Dedifferentiated amniotic fluid mesenchymal stem cell (primary cell): ENCODE results near the gene ARHGAP4.

Experiments used
- DNase-seq: peaks from one replicate; pipeline ENCODE4 v3.0.0-alpha.2; 2016; ENCODE audit errors: extremely low spot score

The ARHGAP4 gene

DNA sequence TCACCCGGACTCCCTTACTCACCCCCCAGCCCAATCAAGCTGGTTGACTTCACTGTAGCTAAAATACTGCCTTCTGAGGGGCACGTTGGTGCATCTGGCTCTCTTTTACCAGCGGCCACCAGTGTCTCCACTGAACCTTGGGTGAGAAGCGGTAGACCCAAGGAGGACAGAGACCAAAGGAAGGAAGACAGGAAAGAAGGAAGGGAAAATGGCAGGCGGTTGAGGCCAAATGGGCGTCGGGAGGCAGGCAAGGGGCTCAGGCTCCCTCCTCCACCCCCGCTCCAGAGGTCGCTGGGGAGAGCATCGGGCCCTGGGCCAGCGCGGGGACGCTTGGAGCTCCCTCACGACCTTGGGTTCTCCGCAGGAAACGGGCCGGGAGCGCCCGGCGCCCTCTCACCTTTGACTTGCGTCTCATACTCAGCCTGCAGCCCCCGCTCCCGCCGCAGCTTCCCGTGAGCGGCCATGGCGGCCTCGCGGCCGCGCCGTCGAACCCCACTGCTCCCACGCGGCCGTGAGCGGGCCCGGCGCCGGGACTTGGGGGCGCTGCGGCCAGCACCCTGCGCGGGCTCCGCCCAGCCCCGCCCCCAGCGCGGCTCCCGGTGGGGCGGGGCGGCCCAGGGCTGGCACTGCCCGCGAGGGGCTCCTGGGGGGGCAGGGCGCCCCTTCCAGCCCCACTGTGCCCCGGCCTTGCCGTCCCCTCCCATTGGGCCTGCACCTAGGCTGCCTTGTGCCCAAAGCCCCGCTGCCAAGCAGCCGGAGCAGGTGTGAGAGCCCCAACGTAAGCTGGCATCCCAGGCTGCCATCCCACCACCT, at the start of gene ARHGAP4:
ARHGAP4 (minus strand) TSS at position 526 of the 813 bp plus-strand sequence; CDS start at position 464, 62 bp downstream.
- no peak for DNase-seq

DNA sequence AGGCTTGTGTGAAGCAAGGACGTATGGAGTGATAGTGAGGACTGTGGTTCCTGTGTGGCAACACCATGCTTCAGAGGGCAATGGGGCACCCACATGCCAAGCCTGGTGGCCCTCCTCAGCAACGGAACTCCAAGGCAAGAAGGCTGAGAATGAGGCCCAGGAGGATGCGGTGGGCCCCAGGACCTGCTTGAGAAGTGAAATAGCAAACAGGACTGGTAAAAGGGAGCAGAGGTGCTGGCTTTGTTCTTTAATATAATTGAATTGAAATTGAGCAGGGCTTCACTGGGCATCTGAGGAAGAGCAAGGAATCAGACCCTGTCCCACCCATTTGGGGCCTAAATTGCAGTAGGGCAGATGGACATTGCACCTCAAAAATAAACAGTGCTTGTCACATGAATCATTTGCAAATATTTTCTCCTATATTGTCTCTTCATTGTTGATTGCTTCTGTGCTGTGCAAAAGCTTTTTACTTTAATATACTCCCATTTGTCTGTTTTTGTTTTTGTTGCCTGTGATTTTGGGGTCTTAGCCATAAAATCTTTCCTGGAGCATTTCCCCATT, 48.7 kb upstream of the ARHGAP4 start:
- no peak for DNase-seq

DNA sequence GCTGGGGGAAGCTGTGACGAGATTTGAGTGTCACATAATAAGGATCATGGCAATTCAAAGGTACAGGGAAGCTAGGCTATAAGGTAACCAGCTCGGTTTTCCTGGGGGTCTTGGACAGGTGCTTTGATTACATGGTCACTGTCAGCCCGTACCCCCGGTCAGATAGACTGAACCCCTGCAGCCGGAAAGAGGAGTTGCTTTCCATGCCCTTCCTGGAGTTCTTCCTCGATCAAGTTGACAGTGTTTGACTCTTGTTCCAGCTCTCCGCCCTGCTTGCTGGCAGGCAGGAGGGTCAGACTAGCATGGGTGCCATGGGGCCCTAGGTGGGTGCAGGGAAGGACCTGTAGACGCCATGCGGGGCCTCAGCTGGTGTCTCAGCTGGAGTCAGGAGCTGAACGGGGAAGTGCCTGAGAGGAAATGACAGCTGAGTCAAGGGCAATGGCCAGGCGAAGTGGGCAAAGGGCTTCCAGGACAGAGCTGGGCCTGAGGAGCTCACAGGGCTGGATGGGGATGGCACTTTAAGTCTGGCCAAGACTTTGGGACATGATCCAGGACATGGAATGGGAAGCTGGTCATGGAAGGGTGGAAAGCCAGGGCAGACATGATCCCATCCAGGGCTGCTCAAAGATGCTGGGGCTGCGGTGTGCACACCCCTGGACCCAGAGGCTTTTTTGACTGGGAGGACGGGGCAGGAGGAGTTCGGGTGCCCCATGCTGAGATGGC, 48.1 kb upstream of the ARHGAP4 start:
- DNase-seq, result no peak

DNA sequence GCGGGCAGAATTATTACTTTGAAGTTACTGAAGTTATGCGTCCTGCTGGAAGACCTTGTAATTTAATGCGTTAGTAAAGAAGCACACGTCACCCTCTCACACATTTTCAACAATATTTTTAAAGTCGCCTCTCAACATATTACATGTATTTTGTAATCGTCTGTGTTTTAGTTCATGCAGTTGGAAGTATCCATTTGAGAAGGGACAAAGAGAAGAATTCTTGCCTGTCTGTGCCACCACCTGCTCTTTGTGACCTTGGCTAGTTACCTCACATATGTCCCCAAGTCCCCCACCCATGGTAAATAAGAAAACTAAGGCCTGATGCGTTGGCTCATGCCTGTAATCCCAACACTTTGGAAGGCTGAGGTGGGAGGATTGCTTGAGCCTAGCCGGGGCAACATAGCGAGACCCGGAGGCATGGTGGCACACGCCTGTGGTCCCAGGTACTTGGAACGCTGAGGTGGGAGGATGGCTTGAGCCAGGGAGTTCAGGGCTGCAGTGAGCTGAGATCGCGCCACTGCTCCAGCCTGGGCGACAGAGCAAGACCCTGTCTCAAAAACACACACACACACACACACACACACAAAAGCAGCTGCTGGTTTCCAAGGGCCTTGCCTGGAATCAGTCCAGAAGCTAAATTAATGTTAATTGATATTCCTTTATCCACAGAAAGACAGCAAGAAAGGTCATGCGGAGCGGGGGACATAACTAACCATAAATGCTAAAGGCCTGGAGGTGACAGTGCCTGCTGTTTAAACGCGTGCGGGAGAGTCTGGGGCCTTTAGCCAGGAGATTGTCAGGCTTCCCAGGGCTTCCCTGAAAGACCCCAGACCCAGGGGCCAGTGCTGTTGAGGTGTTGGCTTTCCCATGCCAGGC, 47.3 kb upstream of the ARHGAP4 start:
- no peak for DNase-seq

DNA sequence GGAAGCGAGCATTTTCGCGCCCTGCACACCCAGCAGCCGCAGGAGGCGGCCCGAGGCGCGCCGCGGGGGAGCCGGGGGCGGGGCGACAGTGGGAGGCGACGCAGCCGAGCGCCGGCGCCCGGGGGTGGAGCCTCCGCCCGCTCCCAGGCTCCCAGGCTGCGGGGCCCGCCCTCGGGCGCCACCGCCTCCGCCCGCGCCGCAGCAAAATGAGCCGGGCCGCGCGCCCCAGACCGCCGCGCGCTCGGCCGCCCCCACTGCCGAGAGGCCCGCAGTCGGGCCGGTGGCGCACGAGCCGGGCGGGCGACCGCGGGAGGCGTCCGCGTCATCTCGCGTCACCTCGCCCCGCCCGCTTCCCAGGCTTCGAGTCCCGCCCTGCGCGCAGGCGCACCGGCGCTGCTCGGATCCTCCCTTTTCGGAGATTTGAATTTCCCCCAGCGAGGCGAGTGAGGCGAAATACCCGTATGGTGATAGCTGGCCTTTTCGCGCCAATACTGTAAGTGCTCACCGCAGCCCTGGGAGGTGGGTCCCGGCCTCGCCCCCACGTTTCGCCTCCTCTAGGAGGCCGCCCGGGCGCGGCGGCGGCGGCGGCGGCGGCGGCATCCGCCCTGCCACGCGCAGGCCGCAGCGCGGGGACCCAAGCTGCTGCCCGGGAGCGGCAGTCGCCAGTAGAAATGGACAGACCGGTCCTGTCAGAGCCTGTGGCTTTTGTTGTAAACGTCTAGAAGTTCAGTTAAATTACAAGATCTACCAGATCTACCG, 46.5 kb upstream of the ARHGAP4 start, which contains the start of gene TMEM187:
TMEM187 (plus strand) TSS at position 387 of the 759 bp plus-strand sequence. CDS start 9,309 bp downstream, outside the sequence.
- peak; percentile 65 for DNase-seq

DNA sequence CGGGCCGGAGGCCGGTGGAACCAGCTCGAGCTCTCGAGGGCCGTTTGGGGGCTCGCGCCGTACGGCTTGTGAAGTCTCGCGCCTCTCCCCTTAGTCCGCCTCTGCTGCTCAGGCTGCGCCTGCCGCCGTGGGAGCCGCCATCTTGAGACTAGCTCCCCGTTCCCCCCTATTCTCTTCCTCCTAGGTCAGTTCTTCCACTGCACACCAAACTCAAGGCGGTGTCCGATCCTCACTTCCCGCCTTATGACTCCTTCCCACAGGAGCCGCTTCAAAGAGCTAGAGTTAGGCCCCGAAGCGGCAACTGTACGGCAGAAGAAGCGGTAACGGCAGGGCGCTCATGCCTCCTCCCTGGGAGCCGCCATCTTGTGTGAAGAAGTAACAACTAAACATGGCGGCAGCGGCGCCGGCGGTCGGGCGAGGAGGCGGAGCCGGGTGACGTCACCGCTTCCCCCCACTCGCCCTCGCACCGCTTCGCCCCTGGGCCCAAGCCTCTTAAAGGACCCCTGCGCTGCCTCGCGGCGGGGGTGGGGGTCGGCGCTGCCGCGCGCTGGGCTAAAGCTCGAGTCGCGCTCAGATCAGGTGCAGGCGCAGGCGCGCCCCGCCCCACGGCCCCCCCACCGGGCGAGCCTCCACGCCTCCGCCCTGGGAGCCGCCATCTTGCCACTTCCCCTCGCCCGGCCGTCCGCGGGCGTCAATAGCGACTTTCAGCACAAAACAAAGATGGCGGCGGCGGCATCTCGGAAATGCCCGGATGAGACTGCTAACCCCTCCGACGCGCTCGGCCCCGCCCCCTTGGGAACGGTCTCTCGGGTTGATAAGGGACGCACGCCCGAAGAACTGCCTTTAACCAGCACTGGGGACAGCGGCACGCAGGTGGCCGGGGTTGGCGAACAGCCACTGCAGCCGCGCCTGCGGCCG, 45.6 kb upstream of the ARHGAP4 start, which contains the start of gene HCFC1:
HCFC1 (minus strand) TSS at position 369 of the 918 bp plus-strand sequence. CDS start 978 bp downstream, outside the sequence.
- peak; percentile 80 for DNase-seq

DNA sequence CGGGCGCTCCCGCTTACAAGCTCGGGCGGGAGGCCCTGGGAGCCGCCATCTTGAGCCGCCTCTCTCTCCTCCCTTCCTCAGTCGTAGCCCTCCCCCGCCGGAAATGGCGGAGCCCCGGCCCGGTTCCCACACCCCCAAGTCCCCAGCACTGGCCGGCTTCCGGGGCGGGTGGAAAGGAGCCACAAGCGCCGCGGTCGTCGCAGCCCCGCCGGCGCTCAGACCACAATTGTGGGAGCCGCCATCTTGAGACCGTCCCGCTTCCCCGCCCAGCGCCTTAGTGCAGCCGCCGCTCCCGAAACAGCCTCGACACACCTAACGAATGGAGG, 45.0 kb upstream of the ARHGAP4 start:
- peak; percentile 41 for DNase-seq

DNA sequence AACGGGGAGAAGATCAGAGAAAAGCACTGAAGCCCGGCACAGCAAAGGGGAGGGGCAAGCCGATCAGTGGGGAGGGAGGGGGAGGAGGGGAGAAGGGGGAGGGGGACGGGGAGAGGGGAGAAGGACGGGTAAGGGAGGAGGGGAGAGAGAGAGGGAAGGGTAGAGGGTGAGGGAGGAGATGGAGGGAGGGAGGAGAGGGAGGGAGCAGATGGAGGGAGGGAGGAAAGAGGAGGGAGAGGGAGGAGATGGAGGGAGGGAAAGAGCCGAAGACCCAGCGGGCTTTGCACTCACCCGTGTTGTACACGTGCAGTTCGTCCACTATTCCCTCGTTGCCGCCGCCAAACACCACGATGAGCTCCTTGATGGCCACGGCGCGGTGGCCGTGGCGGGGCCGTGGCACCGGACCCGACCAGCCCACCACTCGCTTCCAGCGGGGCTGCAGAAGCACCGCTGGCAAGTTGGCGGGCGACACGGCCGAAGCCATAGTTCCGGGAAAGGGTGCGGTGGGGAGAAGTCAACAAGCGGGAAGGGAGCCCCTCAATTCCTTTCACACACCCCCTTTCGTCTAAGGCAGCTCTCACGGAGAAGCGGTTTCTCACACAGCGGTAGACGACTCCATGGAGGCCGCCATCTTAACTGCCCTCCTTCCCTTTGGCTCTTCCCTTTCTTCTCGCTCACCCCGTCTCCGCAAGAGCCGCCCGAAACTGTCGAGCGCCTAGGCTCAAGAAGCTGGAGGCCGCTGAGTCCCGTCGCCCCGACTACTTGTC, 44.5 kb upstream of the ARHGAP4 start:
- DNase-seq, result no peak

DNA sequence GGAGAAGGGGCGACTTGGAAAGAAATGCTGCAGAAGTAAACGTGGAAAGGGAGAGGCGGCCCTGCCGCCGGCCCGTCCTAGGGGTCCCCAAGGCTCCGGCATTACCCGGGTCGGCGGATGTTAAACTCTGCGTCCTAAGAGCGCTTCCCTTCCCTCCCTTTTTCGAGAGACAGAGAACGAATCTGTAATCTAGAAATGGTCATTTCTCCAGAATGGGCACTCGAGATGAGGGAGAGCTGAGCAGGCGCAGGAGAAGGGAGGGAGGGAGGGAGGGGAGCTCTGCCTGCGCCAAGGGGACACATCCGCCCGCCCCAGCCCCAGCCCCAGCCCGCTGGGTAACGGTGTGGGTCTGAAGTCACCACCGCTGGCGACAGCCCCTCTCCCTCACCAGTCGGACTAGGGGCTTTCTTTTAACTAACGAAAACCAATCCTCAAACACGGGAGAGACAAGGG, 43.9 kb upstream of the ARHGAP4 start:
- no peak for DNase-seq

DNA sequence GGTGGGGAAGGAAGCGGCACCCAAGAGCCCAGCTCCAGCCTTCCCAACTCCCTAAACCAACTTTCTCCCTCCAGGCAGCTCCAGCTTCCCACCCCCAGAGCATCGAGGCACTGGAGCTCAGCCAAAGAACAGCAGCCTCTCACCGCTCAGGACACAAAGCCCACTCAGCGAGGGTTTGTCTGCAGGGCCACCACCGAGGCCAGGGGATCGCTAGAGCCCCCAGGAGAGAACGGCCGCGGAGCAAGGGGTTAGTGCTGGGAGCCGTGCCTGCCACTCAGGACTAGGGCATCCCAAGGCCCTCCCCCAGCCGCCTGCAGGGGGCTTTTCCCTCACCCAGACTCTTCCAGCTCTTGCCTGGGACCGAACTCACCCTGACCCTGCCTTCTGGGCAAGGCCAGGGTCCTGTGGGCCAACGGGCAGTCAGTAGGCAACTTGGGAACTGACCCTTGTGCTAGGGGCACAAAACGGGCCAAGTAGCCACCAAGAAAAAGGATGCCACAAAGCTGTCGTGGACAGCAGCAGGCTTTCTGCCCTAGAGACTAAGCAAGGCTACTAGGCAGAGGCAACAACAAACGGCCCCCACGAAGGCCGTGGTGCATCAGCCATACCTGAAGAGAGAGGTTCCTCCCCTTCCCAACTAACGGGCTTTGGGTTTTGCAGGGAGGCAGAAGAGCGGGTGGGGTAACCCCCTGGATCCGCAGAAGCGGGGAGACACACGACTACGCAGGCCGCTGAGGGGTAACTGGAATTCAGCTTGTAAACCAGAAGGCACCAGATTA, 43.2 kb upstream of the ARHGAP4 start:
- no peak for DNase-seq

DNA sequence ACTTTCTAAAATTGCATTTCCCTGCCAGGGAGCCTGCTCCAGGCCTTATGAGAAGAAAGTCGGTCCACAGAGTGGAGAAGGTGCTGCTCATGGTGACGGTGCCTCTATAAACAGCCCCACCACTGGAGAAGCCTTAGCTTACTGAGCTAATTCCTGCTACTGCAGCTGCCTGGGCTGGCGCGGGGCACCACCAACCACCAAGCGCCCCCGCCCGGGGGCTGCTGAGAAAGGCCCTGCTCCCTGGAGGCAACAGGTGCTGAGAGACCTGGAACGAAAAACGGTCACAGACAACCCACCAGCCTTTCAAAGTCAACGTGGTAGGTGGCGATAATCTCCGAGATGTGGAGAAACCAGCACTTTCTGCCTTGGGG, 42.7 kb upstream of the ARHGAP4 start:
- DNase-seq, result no peak

DNA sequence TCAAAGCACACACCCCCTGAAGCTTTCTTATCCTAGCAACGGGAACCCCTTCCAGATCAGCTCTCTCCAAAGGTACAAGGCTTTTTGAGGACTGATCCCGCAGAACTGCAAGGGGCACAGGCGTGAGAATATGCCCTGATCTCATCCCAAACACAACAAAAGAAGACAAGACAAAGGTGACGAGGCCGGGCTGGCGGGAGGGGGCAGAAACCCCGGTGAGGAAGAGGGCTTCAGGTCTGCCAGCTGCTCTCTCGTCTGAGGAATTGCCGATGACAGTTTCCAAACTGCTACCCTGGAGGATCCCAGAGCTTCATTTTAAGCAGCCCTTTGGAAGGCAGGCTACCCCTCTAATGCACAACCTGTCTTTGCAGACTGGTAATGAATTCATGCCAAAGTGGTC, 42.2 kb upstream of the ARHGAP4 start:
- no peak for DNase-seq

DNA sequence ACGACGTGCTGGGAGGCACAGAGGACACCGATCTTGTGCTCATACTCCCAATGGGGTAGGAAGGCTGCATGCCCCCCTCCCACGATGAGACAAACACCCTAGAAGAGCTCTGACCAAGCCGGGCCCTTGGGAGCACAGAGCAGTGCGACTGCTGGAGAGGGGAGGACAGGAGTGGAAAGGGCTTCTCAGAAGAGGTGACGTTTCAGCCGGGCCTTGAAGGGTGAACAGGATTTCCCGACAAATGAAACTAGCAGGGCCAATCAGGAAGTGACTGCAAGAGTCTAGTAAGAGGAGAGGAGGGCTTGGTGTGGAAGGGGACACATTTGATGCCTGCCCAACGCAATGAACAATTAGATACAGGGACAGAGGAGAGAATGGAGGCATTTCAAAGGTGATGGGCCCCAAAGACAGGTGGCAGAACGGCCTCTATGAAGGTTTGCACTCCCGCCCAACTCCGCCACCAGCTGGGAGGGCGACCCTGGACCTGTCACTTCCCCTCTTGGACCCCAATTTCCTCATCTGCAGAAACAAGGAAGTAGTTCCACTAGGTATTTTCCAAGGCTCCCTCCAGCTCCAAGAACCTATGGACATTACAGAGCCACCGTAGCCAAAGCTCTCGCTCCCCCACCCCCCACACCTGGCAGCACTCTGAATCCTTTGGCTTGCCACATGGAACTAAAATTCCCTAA, 41.6 kb upstream of the ARHGAP4 start:
- no peak for DNase-seq

DNA sequence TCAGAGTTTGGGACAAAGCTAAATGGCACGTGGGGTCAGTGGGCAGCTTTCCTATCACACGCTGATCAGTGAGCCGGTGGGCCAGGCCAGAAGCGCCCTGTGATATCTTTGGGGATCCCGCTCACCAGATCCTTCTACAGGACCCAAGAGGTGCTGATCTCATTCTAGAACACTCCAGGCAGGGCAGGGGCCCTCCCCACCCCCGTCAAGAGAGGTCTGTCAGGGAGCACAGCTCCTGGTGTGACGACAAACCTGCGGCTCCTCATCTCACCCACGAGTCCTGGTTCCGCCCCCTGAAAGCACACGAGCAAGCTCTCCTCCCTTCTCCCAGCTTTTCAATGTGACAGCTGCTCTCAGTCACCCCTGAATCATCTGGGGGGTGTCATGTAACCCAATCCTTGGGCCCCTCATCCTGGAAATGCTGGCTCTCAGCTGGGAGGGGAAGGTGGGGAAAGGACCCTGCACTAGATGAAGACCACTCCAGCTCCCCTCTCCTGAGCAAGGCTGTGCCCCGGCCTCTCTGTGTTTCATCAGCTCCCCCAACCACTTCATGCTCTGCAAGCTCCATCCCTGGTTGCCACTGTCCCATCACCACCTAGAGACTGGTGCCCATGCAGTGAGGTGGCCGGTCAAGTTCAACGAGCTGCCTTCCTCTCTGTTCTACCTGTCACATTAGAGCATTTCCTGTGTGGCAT, 40.9 kb upstream of the ARHGAP4 start:
- DNase-seq, result no peak

DNA sequence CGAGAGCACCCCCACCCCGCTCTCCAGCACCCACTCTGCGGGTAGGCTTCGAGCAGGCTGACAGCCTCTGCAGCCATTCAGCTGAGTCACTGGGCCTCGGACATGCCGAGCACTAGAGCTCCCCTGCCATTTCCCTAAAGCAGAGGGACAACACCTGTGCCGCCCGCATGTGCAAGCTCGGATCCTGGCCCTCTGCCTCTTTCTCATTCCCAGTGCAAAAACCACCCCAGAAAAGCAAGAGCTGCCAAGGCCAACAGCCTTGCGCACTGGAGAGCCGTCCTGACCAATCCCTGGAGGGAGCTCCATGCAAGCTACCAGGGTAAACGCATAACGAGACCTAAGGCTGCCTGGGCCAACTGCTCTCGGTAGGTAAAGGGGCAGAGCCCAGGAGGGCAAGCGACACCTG, 40.2 kb upstream of the ARHGAP4 start:
- DNase-seq, result no peak

DNA sequence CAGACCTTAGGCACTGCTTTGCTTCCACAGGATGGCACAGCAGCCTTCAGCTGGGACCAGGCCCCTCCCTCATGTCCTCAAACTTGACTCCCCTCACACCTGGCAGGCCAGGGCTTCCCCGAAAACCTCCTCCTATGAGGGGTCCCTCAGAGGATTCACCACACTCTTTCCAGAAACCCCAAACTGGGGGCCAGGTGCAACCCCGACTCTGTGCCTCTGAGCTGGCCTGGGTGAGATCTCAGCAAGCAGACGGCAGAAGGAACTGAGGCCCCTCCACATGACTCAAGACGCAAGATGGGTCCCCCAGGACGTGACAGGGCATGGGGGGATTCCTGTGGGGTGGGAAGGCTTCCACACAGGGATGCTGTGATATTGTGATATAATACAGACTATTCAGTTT, 39.3 kb upstream of the ARHGAP4 start:
- DNase-seq, result no peak

DNA sequence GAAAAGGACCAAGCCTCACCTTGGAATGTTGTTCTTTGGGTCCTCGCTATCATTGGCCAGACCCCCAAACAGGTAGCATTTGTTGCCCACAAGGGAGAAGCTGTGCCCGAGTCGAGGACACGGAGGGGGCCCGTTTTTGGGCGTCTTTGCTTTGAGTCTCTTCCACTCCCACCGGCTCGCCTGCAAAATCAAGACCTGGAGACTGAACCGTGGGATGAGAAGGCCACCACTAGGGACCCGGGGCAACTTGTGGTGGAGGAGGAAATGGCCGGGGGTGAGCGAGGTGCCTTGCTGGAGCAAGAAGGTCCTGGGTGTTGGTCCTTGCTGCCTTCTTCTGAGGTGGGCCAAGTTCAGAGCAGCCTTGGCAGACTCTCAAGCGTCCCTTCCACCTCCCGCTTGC, 38.0 kb upstream of the ARHGAP4 start:
- DNase-seq, result no peak
